Mesothelial cell of epicardium (in vitro differentiated cells): ENCODE data around the gene RUNX3. TPM values are rescaled to one million over a fixed set of nuclear protein-coding genes. Genes with fewer than 3 reads are reported as not detected.
A peak's percentile ranks its signal among the peaks of the same experiment; 100 is the strongest.

Source experiments
- DNase-seq, 2 experiments: peaks; one replicate each; pipeline ENCODE4 v3.0.0; 2021; ENCODE audit warnings: low spot score in 2 of 2; ENCODE audit not compliant: unreplicated experiment in 2 of 2
- H3K27ac Mint-ChIP-seq: 2 replicates; pipeline ENCODE4 v1.8.0; 2021; ENCODE audit warnings: mixed read lengths
- H3K27me3 Mint-ChIP-seq: 2 replicates; pipeline ENCODE4 v1.8.0; 2021; ENCODE audit warnings: low read depth, mixed read lengths
- H3K36me3 Mint-ChIP-seq: 2 replicates; pipeline ENCODE4 v1.8.0; 2021; ENCODE audit warnings: mixed read lengths
- H3K4me1 Mint-ChIP-seq: 2 replicates; pipeline ENCODE4 v1.8.0; 2021; ENCODE audit warnings: mixed read lengths
- H3K4me3 Mint-ChIP-seq: 2 replicates; pipeline ENCODE4 v1.8.0; 2021; ENCODE audit warnings: mild to moderate bottlenecking, moderate library complexity, mixed read lengths
- H3K9me3 Mint-ChIP-seq: 2 replicates; pipeline ENCODE4 v1.8.0; 2021; ENCODE audit warnings: mixed read lengths
- total RNA-seq: library from RNA; stranded (reverse); gene quantifications from 3 replicates; pipeline ENCODE4 v1.2.1, GENCODE V29; 2021
- TF ChIP-seq, protein P1 (sequence below): fragments of 200-600 bp; sonication (generic); IDR thresholded peaks from one replicate; pipeline ENCODE4 v1.5.0; 2021; ENCODE audit warnings: antibody characterized with exemption; ENCODE audit not compliant: unreplicated experiment

RUNX3 gene
- total RNA-seq, 1 donor from 2014 or later, result 0.13 TPM

DNA sequence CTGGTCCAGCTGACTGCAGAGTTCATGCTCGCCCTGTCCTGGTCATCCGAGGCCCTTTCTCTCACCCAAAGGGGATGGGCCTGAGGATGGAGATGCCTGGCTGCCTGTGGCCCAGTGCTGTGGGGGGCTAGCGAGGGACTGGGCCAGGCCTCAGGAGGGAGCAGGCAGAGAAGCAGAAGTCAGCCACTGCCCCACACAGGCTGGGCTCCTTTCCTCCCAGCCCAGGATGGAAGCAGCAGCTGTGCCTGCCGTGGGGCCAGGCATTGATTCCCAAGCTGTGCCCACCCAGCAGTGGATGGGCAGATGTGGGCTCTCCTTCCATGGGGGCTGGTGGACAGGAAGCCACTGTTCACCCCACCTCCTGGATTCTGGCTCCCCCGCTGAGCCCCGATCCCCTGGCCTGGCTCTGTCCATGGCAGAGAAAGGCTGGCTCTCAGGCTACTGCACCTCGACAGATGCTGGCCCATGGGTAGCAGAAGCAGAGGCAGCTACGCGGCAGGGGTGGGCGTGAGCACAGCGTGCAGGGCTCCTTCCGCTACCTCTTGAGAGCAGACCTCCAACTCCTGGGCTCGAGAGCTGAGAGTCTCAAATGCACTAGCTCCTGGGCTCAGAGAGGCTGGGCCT is 24.6 kb downstream of the RUNX3 start:
- peak in 1 of 2 experiments; percentile 31 for DNase-seq
- Mint-ChIP-seq H3K4me3 (no peak overlapping the region), H3K4me1 (peaks cover 2% of the 10 kb centered on the region), H3K27ac (no peak overlapping the region), H3K27me3 (peaks cover 3% of the 10 kb centered on the region), H3K36me3 (no peaks in the 10 kb centered on the region), H3K9me3 (peaks cover 5% of the 10 kb centered on the region)
- TF ChIP-seq, protein P1, sequence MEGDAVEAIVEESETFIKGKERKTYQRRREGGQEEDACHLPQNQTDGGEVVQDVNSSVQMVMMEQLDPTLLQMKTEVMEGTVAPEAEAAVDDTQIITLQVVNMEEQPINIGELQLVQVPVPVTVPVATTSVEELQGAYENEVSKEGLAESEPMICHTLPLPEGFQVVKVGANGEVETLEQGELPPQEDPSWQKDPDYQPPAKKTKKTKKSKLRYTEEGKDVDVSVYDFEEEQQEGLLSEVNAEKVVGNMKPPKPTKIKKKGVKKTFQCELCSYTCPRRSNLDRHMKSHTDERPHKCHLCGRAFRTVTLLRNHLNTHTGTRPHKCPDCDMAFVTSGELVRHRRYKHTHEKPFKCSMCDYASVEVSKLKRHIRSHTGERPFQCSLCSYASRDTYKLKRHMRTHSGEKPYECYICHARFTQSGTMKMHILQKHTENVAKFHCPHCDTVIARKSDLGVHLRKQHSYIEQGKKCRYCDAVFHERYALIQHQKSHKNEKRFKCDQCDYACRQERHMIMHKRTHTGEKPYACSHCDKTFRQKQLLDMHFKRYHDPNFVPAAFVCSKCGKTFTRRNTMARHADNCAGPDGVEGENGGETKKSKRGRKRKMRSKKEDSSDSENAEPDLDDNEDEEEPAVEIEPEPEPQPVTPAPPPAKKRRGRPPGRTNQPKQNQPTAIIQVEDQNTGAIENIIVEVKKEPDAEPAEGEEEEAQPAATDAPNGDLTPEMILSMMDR, result no peak

DNA sequence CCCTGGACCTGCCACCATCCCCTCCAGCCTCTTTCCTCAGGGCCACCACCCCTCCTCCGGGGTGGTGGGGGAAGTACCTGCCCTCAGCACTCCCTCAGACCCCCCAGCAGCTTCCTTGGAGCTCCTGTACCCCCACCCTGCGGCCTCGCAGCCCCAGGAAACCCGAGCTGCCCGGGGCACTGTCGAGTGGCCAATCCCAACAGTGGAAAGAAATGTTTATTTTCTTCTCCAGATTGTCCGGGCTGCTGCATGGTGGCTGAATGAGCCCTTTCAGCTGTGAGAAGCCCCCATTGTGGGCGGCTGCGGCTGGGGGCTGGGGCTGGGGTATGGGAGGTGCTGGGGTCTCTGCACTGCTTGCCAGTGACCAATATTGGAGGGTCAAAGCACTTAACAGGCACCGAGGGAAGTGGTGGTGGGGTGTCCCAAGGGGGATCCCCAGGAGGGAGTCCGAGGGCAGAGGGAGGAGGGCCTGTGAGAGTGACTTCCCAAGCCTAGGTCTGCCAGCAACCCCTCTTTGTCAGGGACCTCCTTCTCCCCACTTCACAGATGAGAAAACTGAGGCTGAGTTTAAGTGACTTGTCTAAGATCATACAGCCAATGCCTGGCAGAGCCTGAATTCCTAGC is 25.2 kb downstream of the RUNX3 start:
- no peak overlapping the region for H3K4me3 Mint-ChIP-seq
- no peak overlapping the region for H3K27ac Mint-ChIP-seq

DNA sequence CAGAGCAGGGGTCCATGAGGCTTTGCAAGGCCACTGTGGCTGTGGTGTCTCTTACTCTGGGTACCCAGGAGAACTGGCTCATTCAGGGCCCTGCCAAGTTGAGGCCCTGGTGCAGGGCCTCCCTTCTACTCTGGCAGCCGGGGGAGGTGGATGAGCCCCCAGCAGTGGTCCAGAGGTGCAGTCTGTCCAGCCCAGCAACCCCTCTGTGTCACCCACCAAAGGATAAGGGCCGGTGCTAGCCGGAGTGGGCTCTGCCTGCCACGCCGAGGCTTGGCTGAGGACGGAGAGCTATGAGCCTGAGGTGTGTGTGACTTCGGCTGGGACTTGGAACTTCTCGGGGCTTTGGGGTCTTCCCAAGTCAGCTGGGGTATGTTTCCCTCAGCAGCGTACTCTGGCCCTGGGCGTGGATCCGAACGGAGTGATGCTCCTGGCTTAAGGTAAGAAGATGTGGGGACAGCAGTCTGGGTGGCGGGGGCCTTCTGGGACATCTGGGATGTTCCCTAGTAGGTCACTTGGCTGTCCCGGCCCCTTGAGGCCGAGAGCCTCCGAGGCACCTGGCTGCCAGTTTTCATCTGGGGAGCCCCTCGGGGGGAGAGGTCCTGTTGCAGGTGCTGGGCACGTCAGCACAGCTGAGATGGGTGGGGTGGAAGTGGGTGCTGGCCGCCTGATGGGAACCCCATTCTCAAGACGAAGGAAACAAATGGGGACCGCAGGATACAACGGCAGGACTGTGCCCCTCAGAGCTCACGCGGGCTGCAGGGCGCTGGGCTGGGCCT is 25.9 kb downstream of the RUNX3 start:
- H3K27ac Mint-ChIP-seq, result no peak overlapping the region
- peaks cover 13% of the 10 kb centered on the region for H3K27me3 Mint-ChIP-seq
- TF ChIP-seq, protein P1, result no peak
- DNase-seq, result peak in 1 of 2 experiments; percentile 37
- no peak overlapping the region for H3K4me3 Mint-ChIP-seq
- H3K4me1 Mint-ChIP-seq, result no peaks in the 10 kb centered on the region
- H3K36me3 Mint-ChIP-seq, result no peaks in the 10 kb centered on the region
- peaks cover 5% of the 10 kb centered on the region for H3K9me3 Mint-ChIP-seq

More for the DNA sequence above, 25.2 kb downstream of the RUNX3 start:
- peaks cover 2% of the 10 kb centered on the region for H3K4me1 Mint-ChIP-seq
- no peaks in the 10 kb centered on the region for H3K36me3 Mint-ChIP-seq
- TF ChIP-seq, protein P1, result no peak
- H3K9me3 Mint-ChIP-seq, result peaks cover 5% of the 10 kb centered on the region
- peak in 1 of 2 experiments; percentile 19 for DNase-seq
- peaks cover 9% of the 10 kb centered on the region for H3K27me3 Mint-ChIP-seq

DNA sequence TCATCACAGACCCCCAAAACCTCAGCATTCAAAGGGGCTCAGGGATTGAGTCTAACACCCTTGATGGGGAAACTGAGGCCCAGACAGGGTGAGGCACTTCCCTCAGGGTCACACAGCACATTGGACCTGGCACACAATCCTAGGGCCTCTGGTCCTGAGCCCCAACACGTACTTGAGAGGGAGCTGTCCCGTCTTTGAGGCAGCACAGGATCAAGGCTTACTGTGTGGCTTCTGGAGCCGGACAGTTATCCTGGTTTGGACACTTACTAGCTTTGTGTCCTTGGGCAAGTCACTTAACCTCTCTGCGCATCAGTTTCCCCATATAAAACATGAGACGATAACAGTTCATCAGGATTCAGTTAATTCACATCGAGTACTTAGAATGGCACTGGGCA is 26.5 kb downstream of the RUNX3 start:
- DNase-seq, result no peak
- Mint-ChIP-seq H3K9me3 (peaks cover 5% of the 10 kb centered on the region), H3K4me3 (no peak overlapping the region), H3K27ac (no peak overlapping the region), H3K27me3 (peaks cover 13% of the 10 kb centered on the region), H3K36me3 (no peaks in the 10 kb centered on the region), H3K4me1 (no peaks in the 10 kb centered on the region)
- TF ChIP-seq, protein P1, result no peak

DNA sequence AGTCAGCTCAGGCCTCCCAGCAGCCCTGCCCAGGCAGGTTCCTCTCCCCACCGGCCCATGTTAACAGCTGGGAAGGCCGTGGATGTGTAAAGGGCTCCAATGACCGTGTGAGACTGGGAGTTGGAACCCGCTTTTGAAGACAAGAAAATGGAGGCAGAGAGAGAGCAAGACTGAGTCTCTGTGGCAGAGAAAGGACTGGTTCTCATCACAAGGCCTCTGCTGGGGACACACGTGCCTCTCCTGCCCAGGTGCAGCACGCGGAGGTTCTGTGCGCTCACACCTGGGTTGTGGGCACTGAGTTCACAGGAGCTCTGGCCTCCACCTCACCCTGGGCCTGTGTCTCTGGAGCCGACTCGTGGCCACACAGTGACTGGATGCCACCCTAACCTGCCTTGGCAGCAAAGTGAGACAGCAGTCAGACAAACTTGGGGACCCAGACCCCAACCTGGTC is 27.0 kb downstream of the RUNX3 start:
- H3K9me3 Mint-ChIP-seq, result peaks cover 3% of the 10 kb centered on the region
- peaks cover 13% of the 10 kb centered on the region for H3K27me3 Mint-ChIP-seq
- no peak overlapping the region for H3K27ac Mint-ChIP-seq
- TF ChIP-seq, protein P1, result no peak
- H3K4me1 Mint-ChIP-seq, result no peaks in the 10 kb centered on the region
- DNase-seq, result peak in 1 of 2 experiments; percentile 10
- H3K36me3 Mint-ChIP-seq, result no peaks in the 10 kb centered on the region
- no peak overlapping the region for H3K4me3 Mint-ChIP-seq
